OCI-LY3 (cell line): Measurements from ENCODE around the gene NCR3LG1.

Experiments
- H2AFZ ChIP-seq: fragments of 200-600, 300-600 bp; shearing (Covaris generic); 2 replicates; pipeline ENCODE4 v1.6.0; 2014; ENCODE audit warnings: antibody characterized with exemption, low read depth, low read length
- H3K27ac ChIP-seq: fragments of 200-600, 300-600 bp; sonication (generic); 2 replicates; pipeline ENCODE4 v1.5.1; 2014; ENCODE audit warnings: mild to moderate bottlenecking, low read length, moderate library complexity, mixed read lengths
- H3K27me3 ChIP-seq: fragments of 200-600, 300-600 bp; sonication (generic); 2 replicates; pipeline ENCODE4 v1.6.1; 2014; ENCODE audit warnings: low read depth, low read length, mixed read lengths
- H3K36me3 ChIP-seq: fragments of 200-600, 300-600 bp; sonication (generic); replicated peaks from 2 replicates; pipeline ENCODE3; 2014; ENCODE audit warnings: low read depth, low read length, mixed read lengths
- H3K4me1 ChIP-seq: fragments of 300-600, 200-600 bp; sonication (generic); 2 replicates; pipeline ENCODE4 v1.6.1; 2014; ENCODE audit warnings: low read length, mixed read lengths
- H3K4me2 ChIP-seq: fragments of 200-600, 300-600 bp; sonication (generic); 2 replicates; pipeline ENCODE4 v1.6.1; 2014; ENCODE audit warnings: low read length, mixed read lengths
- H3K4me3 ChIP-seq: fragments of 300-600, 200-600 bp; sonication (generic); 2 replicates; pipeline ENCODE4 v1.5.1; 2014; ENCODE audit warnings: antibody characterized with exemption, mild to moderate bottlenecking, low read length, moderate library complexity
- H3K79me2 ChIP-seq: fragments of 300-600, 200-600 bp; shearing (Covaris generic); 2 replicates; pipeline ENCODE4 v1.6.1; 2014; ENCODE audit warnings: mild to moderate bottlenecking, low read length, mixed read lengths
- H3K9ac ChIP-seq: fragments of 300-600, 200-600 bp; shearing (Covaris generic); 2 replicates; pipeline ENCODE4 v1.6.0; 2014; ENCODE audit warnings: mild to moderate bottlenecking, low read length, moderate library complexity
- H3K9me3 ChIP-seq: fragments of 200-600, 300-600 bp; shearing (Covaris generic); 2 replicates; pipeline ENCODE4 v1.6.1; 2014; ENCODE audit warnings: low read length, mixed read lengths; ENCODE audit not compliant: insufficient read depth
- H4K20me1 ChIP-seq: fragments of 200-600, 300-600 bp; sonication (generic); 2 replicates; pipeline ENCODE4 v1.6.1; 2016; ENCODE audit warnings: low read length, mixed read lengths; ENCODE audit not compliant: insufficient read depth
- CTCF ChIP-seq: fragments of 200-600, 300-600 bp; sonication (generic); IDR thresholded peaks from 2 replicates; pipeline ENCODE4 v1.5.1; 2014; ENCODE audit warnings: antibody characterized with exemption, low read length, low read depth
- EZH2phosphoT487 ChIP-seq: fragments of 200-600 bp; shearing (Covaris generic); IDR thresholded peaks from 2 replicates; pipeline ENCODE4 v1.6.1; 2018; ENCODE audit warnings: antibody characterized with exemption, mixed run types, low read depth

The NCR3LG1 gene

GRCh38 chr11:17351172-17351509, 459 bp upstream of the NCR3LG1 start:
- H3K36me3 ChIP-seq: no peaks in the 10 kb centered on the region
- no peak overlapping the region for H3K4me3 ChIP-seq
- H2AFZ ChIP-seq: no peak overlapping the region
- no peak overlapping the region for H3K4me2 ChIP-seq
- H4K20me1 ChIP-seq: no peaks in the 10 kb centered on the region
- no peak overlapping the region for H3K9ac ChIP-seq
- peaks cover 36% of the 10 kb centered on the region for H3K27me3 ChIP-seq
- TF ChIP-seq CTCF: no peak
- no peak for TF ChIP-seq EZH2phosphoT487
- H3K9me3 ChIP-seq: no peaks in the 10 kb centered on the region
- H3K4me1 ChIP-seq: peaks cover 3% of the 10 kb centered on the region
- no peaks in the 10 kb centered on the region for H3K79me2 ChIP-seq
- H3K27ac ChIP-seq: no peak overlapping the region

GRCh38 chr11:17352950-17353820, 1.6 kb downstream of the NCR3LG1 start:
- peaks cover 3% of the 10 kb centered on the region for H3K4me1 ChIP-seq
- H3K9me3 ChIP-seq: no peaks in the 10 kb centered on the region
- H3K79me2 ChIP-seq: no peaks in the 10 kb centered on the region
- no peaks in the 10 kb centered on the region for H3K36me3 ChIP-seq
- no peak overlapping the region for H3K27ac ChIP-seq
- H3K4me2 ChIP-seq: peak overlapping the region; percentile 83
- H3K4me3 ChIP-seq: peak overlapping the region; percentile 78
- H4K20me1 ChIP-seq: no peaks in the 10 kb centered on the region
- peak overlapping the region; percentile 21; the same call in 1 of the 2 replicates for H3K9ac ChIP-seq
- H2AFZ ChIP-seq: peak overlapping the region; percentile 83
- H3K27me3 ChIP-seq: peaks cover 32% of the 10 kb centered on the region
- no peak for TF ChIP-seq CTCF
- no peak for TF ChIP-seq EZH2phosphoT487

- Histone ChIP-seq H3K4me3 (peak overlapping the region; percentile 78), H4K20me1 (no peaks in the 10 kb centered on the region), H3K9me3 (no peaks in the 10 kb centered on the region), H3K36me3 (no peaks in the 10 kb centered on the region), H2AFZ (peak overlapping the region; percentile 83), H3K4me1 (peaks cover 3% of the 10 kb centered on the region), H3K4me2 (peak overlapping the region; percentile 83), H3K79me2 (no peaks in the 10 kb centered on the region), H3K27ac (no peak overlapping the region), H3K9ac (peak overlapping the region; percentile 21; the same call in 1 of the 2 replicates), H3K27me3 (peaks cover 31% of the 10 kb centered on the region)
- TF ChIP-seq CTCF (no peak), EZH2phosphoT487 (no peak)
Observed at GRCh38 chr11:17353821-17354600, 2.4 kb downstream of the NCR3LG1 start.

GRCh38 chr11:17354601-17354991, 3.0 kb downstream of the NCR3LG1 start:
- Histone ChIP-seq H3K79me2 (no peaks in the 10 kb centered on the region), H4K20me1 (no peaks in the 10 kb centered on the region), H3K36me3 (no peaks in the 10 kb centered on the region), H3K9ac (no peak overlapping the region), H2AFZ (no peak overlapping the region), H3K27ac (no peak overlapping the region), H3K9me3 (no peaks in the 10 kb centered on the region), H3K4me2 (peak overlapping the region; percentile 83), H3K27me3 (peaks cover 25% of the 10 kb centered on the region), H3K4me3 (no peak overlapping the region), H3K4me1 (peaks cover 3% of the 10 kb centered on the region)
- TF ChIP-seq EZH2phosphoT487 (no peak), CTCF (peak; percentile 58)
